Epithelial cell of esophagus (primary cell): Measurements from ENCODE around the gene ZFR2.

Experiments used
- DNase-seq: peaks from one replicate; pipeline ENCODE4 v3.0.0; 2010; ENCODE audit warnings: low read depth
- H3K4me3 ChIP-seq: 2 replicates; pipeline ENCODE4 v1.5.1; 2011; ENCODE audit warnings: mild to moderate bottlenecking, low read length, control low read depth
- TF ChIP-seq, protein P1 (sequence below): IDR thresholded peaks from 2 replicates; pipeline ENCODE4 v1.5.1; 2011; ENCODE audit warnings: low read depth, mild to moderate bottlenecking, low read length, control low read depth, inconsistent platforms; ENCODE audit not compliant: insufficient read depth; ENCODE audit errors: missing control alignments

Gene ZFR2

DNA sequence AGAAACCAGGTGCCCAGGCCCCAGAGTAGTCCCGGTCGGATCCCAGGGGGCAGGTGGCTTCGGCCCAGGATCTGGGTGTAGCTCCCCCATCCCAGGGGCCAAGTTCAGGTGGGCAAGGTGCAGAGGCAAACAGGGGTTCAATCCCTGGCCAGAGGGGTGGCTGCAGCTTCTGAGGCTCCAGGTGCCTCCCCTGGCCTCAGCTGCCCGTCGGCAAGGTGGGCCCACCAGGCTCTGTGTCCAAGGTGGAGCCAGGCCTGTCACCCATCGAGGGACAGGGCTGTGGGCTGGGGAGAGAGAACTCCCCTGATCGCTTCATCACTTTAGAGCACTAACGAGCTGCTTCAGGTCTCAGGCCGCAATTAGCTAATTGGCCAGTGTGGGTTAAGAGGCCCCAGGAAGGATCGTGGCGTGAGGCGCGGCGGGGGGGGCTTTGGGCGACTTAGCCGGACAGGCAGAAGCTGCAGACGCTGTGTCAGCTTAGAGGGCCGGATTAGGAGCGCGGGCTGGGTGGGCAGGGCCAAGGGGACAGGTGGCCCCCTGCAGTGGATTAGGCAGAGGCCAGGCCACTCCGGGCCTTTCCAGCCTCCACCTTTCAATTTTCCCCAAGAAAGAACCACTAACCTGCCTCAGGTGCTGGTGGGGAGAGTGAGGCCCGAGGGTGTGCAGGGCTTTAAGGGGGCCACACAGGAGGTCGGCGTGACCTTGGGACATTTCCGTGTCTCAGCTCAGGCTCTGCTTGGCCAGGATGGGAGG lies 94.0 kb downstream of the ZFR2 start:
- no peak for DNase-seq
- no peak overlapping the region for H3K4me3 ChIP-seq
- TF ChIP-seq, protein P1, sequence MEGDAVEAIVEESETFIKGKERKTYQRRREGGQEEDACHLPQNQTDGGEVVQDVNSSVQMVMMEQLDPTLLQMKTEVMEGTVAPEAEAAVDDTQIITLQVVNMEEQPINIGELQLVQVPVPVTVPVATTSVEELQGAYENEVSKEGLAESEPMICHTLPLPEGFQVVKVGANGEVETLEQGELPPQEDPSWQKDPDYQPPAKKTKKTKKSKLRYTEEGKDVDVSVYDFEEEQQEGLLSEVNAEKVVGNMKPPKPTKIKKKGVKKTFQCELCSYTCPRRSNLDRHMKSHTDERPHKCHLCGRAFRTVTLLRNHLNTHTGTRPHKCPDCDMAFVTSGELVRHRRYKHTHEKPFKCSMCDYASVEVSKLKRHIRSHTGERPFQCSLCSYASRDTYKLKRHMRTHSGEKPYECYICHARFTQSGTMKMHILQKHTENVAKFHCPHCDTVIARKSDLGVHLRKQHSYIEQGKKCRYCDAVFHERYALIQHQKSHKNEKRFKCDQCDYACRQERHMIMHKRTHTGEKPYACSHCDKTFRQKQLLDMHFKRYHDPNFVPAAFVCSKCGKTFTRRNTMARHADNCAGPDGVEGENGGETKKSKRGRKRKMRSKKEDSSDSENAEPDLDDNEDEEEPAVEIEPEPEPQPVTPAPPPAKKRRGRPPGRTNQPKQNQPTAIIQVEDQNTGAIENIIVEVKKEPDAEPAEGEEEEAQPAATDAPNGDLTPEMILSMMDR, result no peak

DNA sequence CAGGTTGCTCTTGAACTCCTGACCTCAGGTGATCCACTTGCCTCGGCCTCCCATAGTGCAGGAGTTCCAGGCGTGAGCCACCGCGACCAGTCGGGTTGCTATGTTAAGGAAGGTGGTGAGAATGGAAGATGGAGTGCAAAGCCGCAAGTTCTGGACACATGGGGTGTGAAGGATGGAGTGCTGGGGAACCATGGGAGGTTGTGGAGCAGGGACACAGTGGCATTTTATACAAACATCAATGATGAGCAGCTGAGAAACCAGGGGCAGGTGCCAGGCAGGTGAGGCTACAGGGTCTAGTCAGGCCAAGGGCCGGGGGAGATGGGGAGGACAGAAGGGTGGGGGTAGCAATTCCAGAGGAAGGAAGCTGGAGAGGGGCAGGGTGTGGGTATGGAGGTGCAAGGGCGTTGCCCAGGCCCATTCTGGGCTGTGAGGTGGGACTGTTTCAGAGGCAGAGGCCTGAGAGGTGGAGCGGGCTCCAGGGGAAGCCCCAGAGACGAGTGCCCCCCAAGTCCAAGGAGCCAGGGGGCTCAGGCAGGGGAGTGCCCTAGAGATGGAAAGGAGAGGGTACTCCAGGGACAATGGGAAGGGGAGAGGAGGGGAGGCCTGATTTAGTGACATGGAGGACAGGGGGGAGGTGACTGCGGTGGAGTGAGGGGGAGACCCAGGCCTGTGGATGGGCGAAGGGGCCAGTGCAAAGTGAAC lies 94.9 kb downstream of the ZFR2 start:
- H3K4me3 ChIP-seq, result no peak overlapping the region
- no peak for DNase-seq
- TF ChIP-seq, protein P1, result no peak

DNA sequence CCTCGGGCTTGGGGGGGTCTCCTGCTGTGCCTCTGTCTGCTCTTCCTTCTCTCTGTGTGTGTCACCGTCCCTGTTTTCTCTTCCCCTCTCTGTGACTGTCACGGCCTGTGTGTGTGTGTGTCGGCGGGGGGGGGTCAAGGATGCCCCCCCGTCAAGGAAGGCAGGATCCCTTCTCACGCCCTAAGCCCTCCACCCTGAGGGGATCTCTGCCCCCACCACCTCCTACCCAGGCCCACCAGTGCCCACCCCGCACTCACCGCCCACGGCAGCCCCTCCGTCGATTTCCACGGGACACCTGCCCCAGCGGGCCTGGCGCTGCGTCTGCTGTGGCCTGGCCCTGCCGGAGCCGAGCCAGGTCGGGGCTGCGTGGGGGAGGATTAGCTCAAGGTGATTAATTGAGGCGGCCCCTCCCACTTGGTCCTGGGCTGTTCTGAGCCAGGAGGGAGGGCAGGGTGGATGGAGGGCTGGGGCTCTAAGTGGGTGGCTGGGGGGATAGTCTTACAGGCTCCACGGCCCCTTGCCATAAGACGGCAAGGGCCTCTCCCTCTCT lies 96.9 kb downstream of the ZFR2 start, which contains the start of gene RAX2:
RAX2 (minus strand) TSS at position 323 of the 550 bp plus-strand sequence. CDS start 486 bp downstream, outside the sequence.
- H3K4me3 ChIP-seq, result no peak within 1 kb of the TSS
- DNase-seq, result no peak
- TF ChIP-seq, protein P1, result no peak

DNA sequence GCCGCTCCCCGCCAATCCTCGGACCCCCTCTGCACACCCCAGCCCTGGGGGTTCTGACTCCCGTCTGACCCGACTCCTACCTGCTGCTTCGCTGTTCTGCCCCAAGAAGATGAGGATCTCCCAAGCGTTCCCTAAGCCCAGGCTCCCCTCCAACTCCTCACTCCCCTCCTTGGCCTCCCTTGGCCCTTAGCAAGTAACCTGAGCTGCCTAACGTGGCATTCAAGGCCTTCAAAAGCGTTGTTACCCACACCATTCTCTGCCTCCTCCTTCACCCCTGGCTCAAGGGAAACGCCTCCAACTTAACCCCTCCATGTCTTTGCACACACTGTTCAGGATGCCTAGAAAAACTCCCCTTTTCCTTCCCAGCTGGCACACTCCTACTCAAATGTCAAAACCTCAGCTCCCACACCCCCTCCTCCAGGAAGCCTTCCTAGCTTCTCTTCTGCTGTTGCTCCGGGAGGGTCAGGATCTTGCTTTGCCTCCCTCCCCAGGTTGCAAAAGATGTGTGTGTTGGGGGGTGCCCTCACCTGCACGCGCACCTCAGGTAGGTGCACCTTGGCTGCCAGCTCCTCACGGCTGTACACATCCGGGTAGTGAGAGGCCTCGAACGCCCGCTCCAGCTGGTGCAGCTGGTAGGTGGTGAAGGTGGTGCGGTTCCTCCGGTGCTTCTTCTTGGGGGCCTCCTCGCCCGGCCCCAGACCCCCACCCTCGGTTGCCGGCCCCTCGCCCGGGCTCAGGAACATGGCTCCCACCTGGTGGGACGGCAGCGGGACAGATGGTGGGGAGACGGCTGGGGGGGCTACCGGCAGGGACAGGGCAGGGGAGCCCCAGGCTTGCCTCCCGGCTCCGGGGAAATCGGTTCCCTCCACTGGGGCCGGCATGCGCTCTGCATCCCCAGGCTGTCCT lies 97.6 kb downstream of the ZFR2 start:
- TF ChIP-seq, protein P1, result no peak
- H3K4me3 ChIP-seq, result no peak overlapping the region

DNA sequence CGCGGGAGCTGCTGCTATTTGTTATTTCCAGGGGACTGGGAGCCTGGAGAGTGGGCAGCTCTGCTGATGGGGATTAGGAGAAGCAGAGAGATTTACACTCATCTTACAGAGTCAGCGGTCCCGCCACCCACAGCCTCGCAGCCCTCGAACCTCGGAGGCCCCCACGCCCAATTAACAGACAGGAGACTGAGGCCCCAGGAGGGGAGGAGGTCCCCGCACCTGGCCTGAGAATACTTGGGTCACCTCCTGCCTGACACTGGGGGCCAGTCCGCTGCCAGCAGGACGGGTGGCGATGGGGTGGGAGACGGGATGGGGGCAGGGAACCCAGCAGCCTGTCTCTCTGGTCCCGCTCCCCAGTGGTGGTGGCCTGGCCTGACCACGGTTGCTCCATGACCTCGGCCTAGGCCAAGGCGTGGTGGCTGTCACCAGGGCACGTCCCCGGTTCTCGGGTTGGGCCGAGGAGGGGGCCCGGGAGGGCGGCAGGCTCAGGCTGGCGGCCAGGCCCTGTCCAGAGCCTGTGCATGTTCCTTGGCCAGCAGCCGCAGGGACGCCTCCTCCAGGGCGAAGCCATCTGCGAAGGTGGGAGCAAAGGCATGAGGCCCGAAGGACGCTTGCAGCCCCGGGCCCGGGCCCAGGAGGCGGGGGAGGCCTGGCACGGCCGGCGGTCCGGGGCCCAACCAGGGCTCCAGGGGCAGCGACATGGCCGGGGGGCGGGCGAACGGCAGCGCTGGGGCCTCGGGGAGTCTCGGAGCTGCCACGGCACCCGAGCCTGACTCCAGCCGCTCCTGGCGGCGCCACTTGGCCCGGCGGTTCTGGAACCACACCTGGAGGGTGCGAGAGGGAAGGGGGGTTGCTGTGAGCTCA lies 98.5 kb downstream of the ZFR2 start:
- DNase-seq, result no peak
- H3K4me3 ChIP-seq, result no peak overlapping the region
- TF ChIP-seq, protein P1, result no peak

More for the DNA sequence above, 97.6 kb downstream of the ZFR2 start:
- DNase-seq, result no peak

DNA sequence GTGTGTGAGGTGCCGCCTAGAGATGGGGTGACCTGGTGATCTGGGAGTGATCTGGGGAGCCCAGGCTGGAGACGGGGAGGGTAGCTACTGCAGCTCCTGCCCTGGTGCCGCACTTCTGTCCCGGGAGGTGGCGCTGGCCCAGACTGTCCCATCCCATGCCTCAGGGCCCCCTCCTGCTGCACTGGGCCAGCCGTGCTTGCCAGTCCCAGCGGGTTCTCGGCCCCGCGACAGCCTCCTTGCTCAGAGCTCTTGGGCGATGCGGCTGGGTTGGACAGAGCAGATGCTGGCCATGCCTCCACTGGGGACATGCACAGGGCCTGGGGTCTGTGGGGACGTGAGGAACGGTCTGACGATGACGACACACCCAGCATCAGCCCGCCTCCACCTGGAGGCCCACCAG lies 99.3 kb downstream of the ZFR2 start:
- H3K4me3 ChIP-seq, result no peak overlapping the region
- TF ChIP-seq, protein P1, result no peak
- DNase-seq, result no peak
